Activated naive CD8-positive, alpha-beta T cell treated with anti-CD3 and anti-CD28 coated beads for 36 hours (primary cell): ENCODE measurements around the gene PPP2R2B. TPM values are rescaled to one million over a fixed set of nuclear protein-coding genes. Genes with fewer than 3 reads are reported as not detected.

Experiments
- DNase-seq: peaks from one replicate; pipeline ENCODE4 v3.0.0; 2021
- H3K27ac Mint-ChIP-seq: one replicate; pipeline ENCODE4 v1.8.0; 2022; ENCODE audit warnings: mild to moderate bottlenecking, moderate library complexity, mixed read lengths
- H3K27me3 Mint-ChIP-seq: one replicate; pipeline ENCODE4 v1.8.0; 2022; ENCODE audit warnings: mild to moderate bottlenecking, mixed read lengths
- H3K36me3 Mint-ChIP-seq: one replicate; pipeline ENCODE4 v1.8.0; 2021; ENCODE audit warnings: mild to moderate bottlenecking, mixed read lengths
- H3K4me1 Mint-ChIP-seq: one replicate; pipeline ENCODE4 v1.8.0; 2021; ENCODE audit warnings: mixed read lengths
- H3K4me3 Mint-ChIP-seq: one replicate; pipeline ENCODE4 v1.8.0; 2022; ENCODE audit warnings: mild to moderate bottlenecking, moderate library complexity, mixed read lengths
- H3K9me3 Mint-ChIP-seq: one replicate; pipeline ENCODE4 v1.8.0; 2022; ENCODE audit warnings: mixed read lengths
- total RNA-seq, 2 experiments: library from RNA; stranded (reverse); gene quantifications; one replicate each; pipeline ENCODE4 v1.2.3, GENCODE V29; 2021

PPP2R2B gene
- total RNA-seq, 2 experiments from 2014 or later: 0.19 to 0.30 TPM

DNA sequence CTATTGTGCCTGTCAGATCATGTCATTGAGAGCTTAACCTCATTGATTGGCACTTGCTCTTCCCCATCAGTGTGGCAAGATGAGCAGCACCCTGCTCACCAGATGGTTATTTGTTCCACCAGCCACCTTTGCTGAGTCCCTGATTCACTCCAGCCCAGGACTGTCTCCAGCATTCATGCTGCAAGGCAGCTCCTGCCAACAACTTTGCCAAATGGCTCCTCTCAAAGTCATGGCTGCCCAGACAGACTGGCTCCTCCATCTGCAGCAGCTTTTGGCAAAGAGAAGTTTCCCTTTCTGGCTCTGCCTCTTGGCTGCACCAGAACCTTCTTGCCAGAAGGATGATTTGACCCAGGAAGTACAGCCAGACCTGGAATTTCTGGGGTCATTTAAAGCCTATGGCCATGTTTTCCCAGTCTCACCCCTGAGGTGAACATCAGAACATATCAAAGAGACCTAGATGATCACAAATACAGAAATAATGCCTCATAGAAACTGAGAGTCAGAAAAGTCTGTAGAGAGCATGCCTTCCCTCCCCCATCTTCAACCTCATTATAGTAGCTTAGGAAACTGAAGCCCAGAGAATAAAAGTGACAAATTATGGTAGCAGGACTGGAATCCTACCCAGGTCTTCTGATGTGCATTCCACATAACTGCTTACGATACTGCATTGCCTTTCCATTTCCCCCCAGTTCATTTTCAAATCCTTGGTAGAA is 10.4 kb downstream of the PPP2R2B start:
- Mint-ChIP-seq H3K9me3 (no peaks in the 10 kb centered on the region), H3K4me1 (peaks cover 4% of the 10 kb centered on the region)

GRCh38 chr5:146866263-146866662 is 12.3 kb downstream of the PPP2R2B start:
- Mint-ChIP-seq H3K27me3 (no peaks in the 10 kb centered on the region), H3K27ac (no peak overlapping the region), H3K36me3 (no peaks in the 10 kb centered on the region), H3K4me3 (no peak overlapping the region), H3K9me3 (no peaks in the 10 kb centered on the region), H3K4me1 (peaks cover 4% of the 10 kb centered on the region)
- no peak for DNase-seq

More for the DNA sequence above, 10.4 kb downstream of the PPP2R2B start:
- DNase-seq: no peak
- Mint-ChIP-seq H3K27ac (no peak overlapping the region), H3K27me3 (no peaks in the 10 kb centered on the region), H3K4me3 (no peak overlapping the region), H3K36me3 (no peaks in the 10 kb centered on the region)

GRCh38 chr5:146862641-146863040 is 15.9 kb downstream of the PPP2R2B start:
- DNase-seq: no peak
- H3K4me3 Mint-ChIP-seq: no peak overlapping the region
- no peaks in the 10 kb centered on the region for H3K9me3 Mint-ChIP-seq
- no peak overlapping the region for H3K27ac Mint-ChIP-seq
- peaks cover 5% of the 10 kb centered on the region for H3K4me1 Mint-ChIP-seq
- no peaks in the 10 kb centered on the region for H3K27me3 Mint-ChIP-seq
- no peaks in the 10 kb centered on the region for H3K36me3 Mint-ChIP-seq

- no peak for DNase-seq
- Mint-ChIP-seq H3K27ac (no peak overlapping the region), H3K4me3 (no peak overlapping the region), H3K27me3 (no peaks in the 10 kb centered on the region), H3K4me1 (peaks cover 5% of the 10 kb centered on the region), H3K36me3 (no peaks in the 10 kb centered on the region), H3K9me3 (no peaks in the 10 kb centered on the region)
Measured at GRCh38 chr5:146860213-146860893, 18.2 kb downstream of the PPP2R2B start.

GRCh38 chr5:146852089-146852488 is 26.5 kb downstream of the PPP2R2B start:
- no peaks in the 10 kb centered on the region for H3K4me1 Mint-ChIP-seq
- H3K36me3 Mint-ChIP-seq: no peaks in the 10 kb centered on the region
- no peaks in the 10 kb centered on the region for H3K9me3 Mint-ChIP-seq
- no peaks in the 10 kb centered on the region for H3K27me3 Mint-ChIP-seq
- no peak overlapping the region for H3K27ac Mint-ChIP-seq
- no peak overlapping the region for H3K4me3 Mint-ChIP-seq
- DNase-seq: no peak

GRCh38 chr5:146851133-146851532 is 27.4 kb downstream of the PPP2R2B start:
- H3K4me1 Mint-ChIP-seq: no peaks in the 10 kb centered on the region
- H3K9me3 Mint-ChIP-seq: no peaks in the 10 kb centered on the region
- H3K27ac Mint-ChIP-seq: no peak overlapping the region
- no peak for DNase-seq
- no peaks in the 10 kb centered on the region for H3K36me3 Mint-ChIP-seq
- no peak overlapping the region for H3K4me3 Mint-ChIP-seq
- H3K27me3 Mint-ChIP-seq: no peaks in the 10 kb centered on the region

DNA sequence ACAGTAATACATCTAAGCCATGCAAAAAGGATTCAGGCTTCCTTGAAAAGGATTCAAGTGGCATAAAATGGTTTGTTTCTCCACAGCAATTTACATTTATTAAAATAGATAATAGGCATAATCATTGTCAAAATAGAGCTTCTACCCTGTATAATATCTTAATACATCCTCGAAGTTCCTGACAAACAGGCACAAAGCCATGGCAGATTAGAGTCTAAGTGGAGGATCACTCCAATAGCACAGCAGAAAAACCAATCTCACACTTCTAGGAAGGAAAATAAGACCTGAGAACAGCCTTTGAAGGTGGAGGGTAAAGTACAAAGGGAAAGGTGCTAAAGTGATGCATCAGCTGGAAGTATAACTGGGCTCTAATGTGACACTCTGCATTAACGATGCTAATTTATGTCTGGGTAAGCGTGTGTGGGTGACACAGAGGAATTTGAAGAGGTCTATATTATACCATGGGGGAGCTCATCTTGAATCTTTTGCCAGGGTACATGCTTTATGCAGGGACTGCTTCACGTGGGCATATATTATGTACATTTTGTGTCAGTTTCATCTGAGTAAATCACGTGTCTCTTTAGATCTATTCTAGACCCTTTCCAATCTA is 28.8 kb downstream of the PPP2R2B start:
- H3K4me3 Mint-ChIP-seq: no peak overlapping the region
- no peaks in the 10 kb centered on the region for H3K9me3 Mint-ChIP-seq
- no peak for DNase-seq
- no peaks in the 10 kb centered on the region for H3K27me3 Mint-ChIP-seq
- H3K36me3 Mint-ChIP-seq: no peaks in the 10 kb centered on the region
- no peaks in the 10 kb centered on the region for H3K4me1 Mint-ChIP-seq
- H3K27ac Mint-ChIP-seq: no peak overlapping the region

- no peaks in the 10 kb centered on the region for H3K36me3 Mint-ChIP-seq
- H3K27me3 Mint-ChIP-seq: no peaks in the 10 kb centered on the region
- H3K9me3 Mint-ChIP-seq: no peaks in the 10 kb centered on the region
- H3K27ac Mint-ChIP-seq: no peak overlapping the region
- no peaks in the 10 kb centered on the region for H3K4me1 Mint-ChIP-seq
- H3K4me3 Mint-ChIP-seq: no peak overlapping the region
- no peak for DNase-seq
Measured at GRCh38 chr5:146848133-146848532, 30.4 kb downstream of the PPP2R2B start.

DNA sequence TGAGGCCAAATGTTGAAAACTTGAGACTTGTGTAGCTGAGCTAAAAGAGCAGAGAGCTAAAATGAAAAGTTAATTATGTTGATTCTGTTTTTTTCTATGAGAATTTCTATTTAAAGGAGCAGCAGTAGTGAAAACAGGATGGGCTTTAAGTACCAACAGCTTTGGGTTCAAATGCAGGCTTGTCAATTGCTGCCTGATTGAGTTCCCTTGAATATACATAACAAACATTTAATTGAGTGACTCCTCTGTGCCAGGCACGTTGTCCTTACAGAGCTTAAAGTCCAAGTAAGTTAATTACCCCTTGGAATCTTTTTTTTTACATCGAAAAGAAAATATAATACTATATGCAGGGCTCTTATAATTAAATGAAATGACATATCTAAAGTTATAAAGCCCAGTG is 38.5 kb downstream of the PPP2R2B start:
- H3K36me3 Mint-ChIP-seq: no peaks in the 10 kb centered on the region
- H3K27me3 Mint-ChIP-seq: no peaks in the 10 kb centered on the region
- H3K27ac Mint-ChIP-seq: no peak overlapping the region
- no peaks in the 10 kb centered on the region for H3K4me1 Mint-ChIP-seq
- no peak overlapping the region for H3K4me3 Mint-ChIP-seq
- DNase-seq: no peak
- H3K9me3 Mint-ChIP-seq: peaks cover 8% of the 10 kb centered on the region

GRCh38 chr5:146836226-146836842 is 42.2 kb downstream of the PPP2R2B start:
- Mint-ChIP-seq H3K27ac (no peak overlapping the region), H3K4me3 (no peak overlapping the region), H3K9me3 (peaks cover 8% of the 10 kb centered on the region), H3K36me3 (no peaks in the 10 kb centered on the region), H3K27me3 (no peaks in the 10 kb centered on the region), H3K4me1 (peaks cover 3% of the 10 kb centered on the region)
- no peak for DNase-seq

DNA sequence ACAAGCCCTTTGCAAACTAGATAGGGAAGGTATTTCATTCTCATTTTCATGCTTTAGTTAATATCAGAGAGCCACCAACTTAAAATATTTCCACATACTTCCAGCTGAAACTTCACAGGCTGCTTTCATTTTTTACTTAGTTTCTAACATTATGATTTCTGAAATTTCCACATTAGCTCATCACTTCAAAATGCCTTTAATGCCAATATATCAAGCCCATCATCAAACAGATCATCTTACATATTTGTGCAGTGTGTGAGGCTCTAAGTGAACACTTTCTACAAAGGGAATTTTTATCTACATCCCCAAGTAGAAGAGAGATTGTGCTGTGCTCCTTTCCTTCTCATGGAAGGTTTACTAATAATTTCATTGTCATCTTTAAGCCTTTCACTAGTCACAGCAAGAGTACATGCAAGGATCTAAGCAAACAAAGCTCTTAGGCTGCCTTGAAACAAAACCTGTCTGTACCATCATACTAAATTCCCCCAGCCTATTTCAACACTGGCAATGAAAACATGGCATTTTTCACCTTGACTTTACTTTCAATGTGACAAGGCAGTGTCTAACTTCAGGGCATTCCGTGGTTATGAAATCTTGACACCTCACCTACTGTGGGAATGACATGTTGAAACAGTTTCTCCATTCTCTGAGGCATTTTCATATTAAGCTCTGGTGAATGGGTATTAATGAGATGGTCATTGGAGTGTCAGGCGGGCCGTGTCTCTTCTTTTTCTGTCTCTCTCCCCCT is 45.4 kb downstream of the PPP2R2B start:
- Mint-ChIP-seq H3K4me3 (no peak overlapping the region), H3K27me3 (no peaks in the 10 kb centered on the region), H3K36me3 (no peaks in the 10 kb centered on the region), H3K4me1 (peaks cover 3% of the 10 kb centered on the region), H3K27ac (no peak overlapping the region), H3K9me3 (no peaks in the 10 kb centered on the region)
- no peak for DNase-seq

DNA sequence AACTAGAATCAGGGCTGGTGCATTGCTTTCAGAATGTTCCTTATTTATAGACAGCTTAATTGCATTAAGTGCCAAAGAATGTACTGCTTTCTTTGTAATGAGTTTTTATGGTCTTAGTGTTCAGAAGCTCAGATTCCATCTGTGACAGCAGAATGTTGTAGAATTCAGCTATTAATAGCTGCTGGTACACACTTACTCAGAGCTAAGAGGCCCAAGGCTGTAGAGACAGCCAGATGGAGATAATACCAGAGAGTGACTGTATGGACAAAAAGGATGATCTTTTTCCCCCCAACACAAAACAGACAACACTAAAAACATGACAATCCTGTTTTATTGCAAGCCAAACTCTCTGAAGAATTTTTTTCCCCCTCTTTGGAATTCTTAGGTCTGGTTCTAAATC is 50.2 kb downstream of the PPP2R2B start:
- H3K36me3 Mint-ChIP-seq: no peaks in the 10 kb centered on the region
- no peaks in the 10 kb centered on the region for H3K9me3 Mint-ChIP-seq
- H3K4me1 Mint-ChIP-seq: peaks cover 3% of the 10 kb centered on the region
- no peaks in the 10 kb centered on the region for H3K27me3 Mint-ChIP-seq
- no peak overlapping the region for H3K4me3 Mint-ChIP-seq
- DNase-seq: no peak
- no peak overlapping the region for H3K27ac Mint-ChIP-seq

- Mint-ChIP-seq H3K36me3 (no peaks in the 10 kb centered on the region), H3K27me3 (no peaks in the 10 kb centered on the region)
Measured at GRCh38 chr5:146827901-146828300, 50.7 kb downstream of the PPP2R2B start.

GRCh38 chr5:146825033-146825432 is 53.5 kb downstream of the PPP2R2B start:
- DNase-seq: no peak
- no peaks in the 10 kb centered on the region for H3K9me3 Mint-ChIP-seq
- no peaks in the 10 kb centered on the region for H3K36me3 Mint-ChIP-seq
- no peak overlapping the region for H3K27ac Mint-ChIP-seq
- no peaks in the 10 kb centered on the region for H3K27me3 Mint-ChIP-seq
- no peak overlapping the region for H3K4me3 Mint-ChIP-seq
- H3K4me1 Mint-ChIP-seq: no peaks in the 10 kb centered on the region

More at GRCh38 chr5:146827901-146828300, 50.7 kb downstream of the PPP2R2B start:
- Mint-ChIP-seq H3K4me1 (peaks cover under 1% of the 10 kb centered on the region), H3K27ac (no peak overlapping the region), H3K4me3 (no peak overlapping the region), H3K9me3 (no peaks in the 10 kb centered on the region)
- no peak for DNase-seq

DNA sequence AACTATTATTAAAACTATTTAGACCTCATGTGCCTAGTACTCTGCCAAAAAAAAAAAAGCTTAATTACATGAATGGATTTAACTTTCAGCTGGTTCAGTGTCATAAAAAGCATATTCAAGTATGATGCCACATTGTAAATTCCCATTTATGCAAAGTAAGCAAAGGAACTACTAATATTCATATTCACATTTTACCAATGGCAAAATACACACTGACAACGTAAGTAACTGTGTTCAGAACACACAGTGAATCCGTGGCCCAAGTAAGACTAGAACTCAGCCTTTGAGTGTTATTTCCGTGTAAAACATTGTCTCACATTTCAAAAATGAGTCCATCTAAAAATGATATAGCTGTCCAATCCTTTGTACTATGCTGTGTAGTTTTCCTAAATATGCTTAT is 56.8 kb downstream of the PPP2R2B start:
- no peaks in the 10 kb centered on the region for H3K36me3 Mint-ChIP-seq
- no peaks in the 10 kb centered on the region for H3K27me3 Mint-ChIP-seq
- no peak overlapping the region for H3K27ac Mint-ChIP-seq
- no peak overlapping the region for H3K4me3 Mint-ChIP-seq
- no peaks in the 10 kb centered on the region for H3K9me3 Mint-ChIP-seq
- H3K4me1 Mint-ChIP-seq: no peaks in the 10 kb centered on the region
- DNase-seq: no peak
